ENCODE measurements around the gene RHCE. TPM values are rescaled to one million over a fixed set of nuclear protein-coding genes. Genes with fewer than 3 reads are reported as not detected.
"Not testable (repeated sequence)": the region's sequence is repeated elsewhere in the genome, so short reads cannot be mapped to it uniquely, and the experiment has no call there.

The RHCE gene
- total RNA-seq, 3 donors from 2014 or later = 0.39 TPM; not detected in 2

DNA sequence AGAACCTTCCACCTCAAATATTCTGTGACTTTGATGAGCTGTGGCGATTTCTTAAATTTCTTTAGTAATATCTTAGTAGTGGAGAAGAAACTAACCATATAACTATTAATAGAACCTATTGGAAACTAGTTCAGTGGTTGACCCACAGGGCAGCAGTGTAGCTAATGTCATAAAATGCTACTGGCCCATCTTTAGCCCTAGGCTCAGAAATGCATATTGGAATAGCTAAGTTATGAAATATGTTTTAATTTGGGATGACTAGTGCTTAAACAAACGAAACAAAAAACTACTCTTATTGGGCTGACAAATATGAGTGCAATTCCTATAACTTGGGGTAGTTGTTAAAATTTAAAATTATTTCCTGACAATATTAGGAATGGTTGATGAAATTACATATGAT, 30.3 kb upstream of the RHCE start:
- TF ChIP-seq, protein P1, sequence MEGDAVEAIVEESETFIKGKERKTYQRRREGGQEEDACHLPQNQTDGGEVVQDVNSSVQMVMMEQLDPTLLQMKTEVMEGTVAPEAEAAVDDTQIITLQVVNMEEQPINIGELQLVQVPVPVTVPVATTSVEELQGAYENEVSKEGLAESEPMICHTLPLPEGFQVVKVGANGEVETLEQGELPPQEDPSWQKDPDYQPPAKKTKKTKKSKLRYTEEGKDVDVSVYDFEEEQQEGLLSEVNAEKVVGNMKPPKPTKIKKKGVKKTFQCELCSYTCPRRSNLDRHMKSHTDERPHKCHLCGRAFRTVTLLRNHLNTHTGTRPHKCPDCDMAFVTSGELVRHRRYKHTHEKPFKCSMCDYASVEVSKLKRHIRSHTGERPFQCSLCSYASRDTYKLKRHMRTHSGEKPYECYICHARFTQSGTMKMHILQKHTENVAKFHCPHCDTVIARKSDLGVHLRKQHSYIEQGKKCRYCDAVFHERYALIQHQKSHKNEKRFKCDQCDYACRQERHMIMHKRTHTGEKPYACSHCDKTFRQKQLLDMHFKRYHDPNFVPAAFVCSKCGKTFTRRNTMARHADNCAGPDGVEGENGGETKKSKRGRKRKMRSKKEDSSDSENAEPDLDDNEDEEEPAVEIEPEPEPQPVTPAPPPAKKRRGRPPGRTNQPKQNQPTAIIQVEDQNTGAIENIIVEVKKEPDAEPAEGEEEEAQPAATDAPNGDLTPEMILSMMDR (IDR thresholded peaks at IDR 0.05) = no peak
- Histone ChIP-seq H3K9me3 (no peaks in the 10 kb centered on the region), H3K4me3 (no peak overlapping the region), H3K4me1 (ENCODE audit: low read depth) (no peaks in the 10 kb centered on the region), H3K36me3 (ENCODE audit: low read depth) (peaks cover 4% of the 10 kb centered on the region)
- intact Hi-C loops (cut with DNase I, micrococcal nuclease) = no loop called here
- ATAC-seq = no peak
- DNase-seq = no peak

GRCh38 chr1:25447547-25447946, 26.9 kb upstream of the RHCE start:
- intact Hi-C loops (cut with DNase I, micrococcal nuclease) = no loop called here
- H3K4me3 ChIP-seq = no peak overlapping the region
- no peaks in the 10 kb centered on the region for H3K9me3 ChIP-seq
- TF ChIP-seq, protein P1 (IDR thresholded peaks at IDR 0.05) = no peak
- peaks cover 4% of the 10 kb centered on the region for H3K36me3 ChIP-seq (ENCODE audit: low read depth)
- ATAC-seq (no peak), DNase-seq (no peak)
- no peaks in the 10 kb centered on the region for H3K4me1 ChIP-seq (ENCODE audit: low read depth)

GRCh38 chr1:25445993-25446538, 25.4 kb upstream of the RHCE start:
- ATAC-seq = no peak
- Histone ChIP-seq H3K4me3 (no peak overlapping the region), H3K36me3 (ENCODE audit: low read depth) (peaks cover 4% of the 10 kb centered on the region), H3K4me1 (ENCODE audit: low read depth) (no peaks in the 10 kb centered on the region), H3K9me3 (no peaks in the 10 kb centered on the region)
- no peak for DNase-seq
- intact Hi-C loops (cut with DNase I, micrococcal nuclease) = no loop called here
- TF ChIP-seq, protein P1 (IDR thresholded peaks at IDR 0.05) = no peak

GRCh38 chr1:25444604-25445003, 24.0 kb upstream of the RHCE start:
- ATAC-seq; intact Hi-C loops (cut with DNase I, micrococcal nuclease); DNase-seq: not testable (repeated sequence)

GRCh38 chr1:25443030-25443699, 22.5 kb upstream of the RHCE start:
- ATAC-seq = no peak
- H3K36me3 ChIP-seq (ENCODE audit: low read depth) = no peaks in the 10 kb centered on the region
- TF ChIP-seq, protein P1 (IDR thresholded peaks at IDR 0.05) = no peak
- no peaks in the 10 kb centered on the region for H3K9me3 ChIP-seq
- H3K4me3 ChIP-seq = no peak overlapping the region
- intact Hi-C loops (cut with DNase I, micrococcal nuclease) = no loop called here
- no peak for DNase-seq
- H3K4me1 ChIP-seq (ENCODE audit: low read depth) = no peaks in the 10 kb centered on the region

More at GRCh38 chr1:25444604-25445003, 24.0 kb upstream of the RHCE start:
- not testable (repeated sequence) for H3K4me3 ChIP-seq; H3K9me3 ChIP-seq; H3K36me3 ChIP-seq (ENCODE audit: low read depth); H3K4me1 ChIP-seq (ENCODE audit: low read depth)

DNA sequence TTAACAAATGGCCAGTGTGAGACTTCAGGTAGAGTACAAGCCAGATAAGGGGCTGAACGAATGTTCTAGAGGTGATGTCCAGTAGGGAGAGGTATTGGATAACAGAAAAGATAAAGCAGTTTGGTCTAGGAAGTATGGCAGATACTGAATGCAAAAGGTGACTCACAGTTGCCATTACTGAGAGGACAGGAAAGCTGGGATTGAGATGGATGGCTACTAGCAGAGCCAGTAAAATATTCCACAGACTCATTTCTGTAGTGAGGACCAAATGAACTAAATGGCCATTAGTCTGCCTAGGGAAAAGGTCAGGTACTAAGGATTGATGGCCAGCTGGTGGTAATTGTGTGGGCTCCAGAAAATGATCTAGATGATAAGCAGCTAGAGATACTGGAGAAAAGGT, 21.6 kb upstream of the RHCE start:
- intact Hi-C loops (cut with DNase I, micrococcal nuclease) = no loop called here
- TF ChIP-seq, protein P1 (IDR thresholded peaks at IDR 0.05) = no peak
- no peak for DNase-seq
- no peak for ATAC-seq
- Histone ChIP-seq H3K4me1 (ENCODE audit: low read depth) (no peaks in the 10 kb centered on the region), H3K36me3 (ENCODE audit: low read depth) (no peaks in the 10 kb centered on the region), H3K4me3 (no peak overlapping the region), H3K9me3 (no peaks in the 10 kb centered on the region)
